HG02798 (cell line): ENCODE data around the gene GATAD2B.

Experiments
- ATAC-seq: cut with Tn5 transposase; IDR thresholded peaks from one replicate; pipeline ENCODE4 v1.9.1; 2021; ENCODE audit warnings: mild to moderate bottlenecking; ENCODE audit not compliant: unreplicated experiment, poor library complexity

The GATAD2B gene

GRCh38 chr1:153800516-153800915, 122.3 kb downstream of the GATAD2B start:
- no peak for ATAC-seq

- no peak for ATAC-seq
These were observed 123.0 kb downstream of the GATAD2B start for GRCh38 chr1:153799566-153800465.

GRCh38 chr1:153799016-153799415, 123.8 kb downstream of the GATAD2B start:
- no peak for ATAC-seq

- no peak for ATAC-seq
These were observed 124.3 kb downstream of the GATAD2B start for GRCh38 chr1:153798468-153798780.

GRCh38 chr1:153796786-153797659, 125.7 kb downstream of the GATAD2B start:
- ATAC-seq, result peak; percentile 71

GRCh38 chr1:153795934-153796785, 126.6 kb downstream of the GATAD2B start:
- no peak for ATAC-seq

GRCh38 chr1:153795330-153795837, 127.4 kb downstream of the GATAD2B start:
- no peak for ATAC-seq

GRCh38 chr1:153794624-153795329, 128.0 kb downstream of the GATAD2B start:
- no peak for ATAC-seq

GRCh38 chr1:153793973-153794615, 128.7 kb downstream of the GATAD2B start:
- no peak for ATAC-seq

GRCh38 chr1:153793261-153793972, 129.4 kb downstream of the GATAD2B start:
- no peak for ATAC-seq

GRCh38 chr1:153792631-153793041, 130.1 kb downstream of the GATAD2B start:
- ATAC-seq, result no peak

- peak; percentile 1 for ATAC-seq
These were observed 131.0 kb downstream of the GATAD2B start for GRCh38 chr1:153791648-153792253.

- ATAC-seq, result peak; percentile 93
These were observed 131.7 kb downstream of the GATAD2B start for GRCh38 chr1:153790966-153791647.

GRCh38 chr1:153790313-153790965, 132.3 kb downstream of the GATAD2B start:
- peak; percentile 6 for ATAC-seq

GRCh38 chr1:153789478-153790034, 133.2 kb downstream of the GATAD2B start:
- ATAC-seq, result no peak

GRCh38 chr1:153786038-153786790, 136.6 kb downstream of the GATAD2B start:
- no peak for ATAC-seq
